HL-60 (cell line): ENCODE data around the gene DKK1.

ENCODE experiments used
- CTCF ChIP-seq: IDR thresholded peaks from one replicate; pipeline ENCODE4 v1.5.1; 2011; ENCODE audit warnings: low read length, control low read depth, inconsistent platforms; ENCODE audit not compliant: insufficient read depth
- GABPA ChIP-seq: IDR thresholded peaks from 2 replicates; pipeline ENCODE4 v1.6.1; 2012; ENCODE audit warnings: low read depth
- POLR2AphosphoS5 ChIP-seq: IDR thresholded peaks from 2 replicates; pipeline ENCODE4 v1.6.1; 2012; ENCODE audit warnings: low read depth
- REST ChIP-seq: IDR thresholded peaks from 2 replicates; pipeline ENCODE4 v1.6.1; 2012; ENCODE audit warnings: low read depth; ENCODE audit not compliant: insufficient replicate concordance
- SPI1 ChIP-seq: IDR thresholded peaks from 2 replicates; pipeline ENCODE4 v1.6.1; 2012; ENCODE audit warnings: low read depth, mild to moderate bottlenecking, borderline replicate concordance

DNA sequence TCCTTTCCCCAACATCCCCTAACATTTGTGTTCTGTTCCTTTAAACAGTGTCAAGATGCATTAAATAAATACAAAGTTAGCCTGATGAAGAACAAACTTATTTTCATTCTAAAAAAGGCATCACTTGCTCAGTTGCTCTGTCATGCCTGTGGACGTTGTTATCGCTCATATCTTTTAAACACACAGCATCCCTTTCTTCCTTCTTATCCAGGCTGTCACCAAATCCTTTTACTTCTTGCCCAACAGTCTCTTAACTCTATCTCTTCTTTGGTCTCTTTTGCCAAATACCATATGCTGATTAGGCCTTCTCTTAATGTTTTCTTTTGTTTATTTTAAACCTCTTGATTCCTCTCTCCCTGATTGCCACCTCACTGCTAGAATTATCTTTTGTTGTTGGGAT is 43.9 kb downstream of the DKK1 start:
- TF ChIP-seq CTCF: no peak
- no peak for TF ChIP-seq POLR2AphosphoS5
- TF ChIP-seq REST: no peak
- no peak for TF ChIP-seq SPI1
- no peak for TF ChIP-seq GABPA
